GM21717 (cell line): ENCODE data around the gene MAP1B.

Source experiments
- ATAC-seq: cut with Tn5 transposase; IDR thresholded peaks from one replicate; pipeline ENCODE4 v1.9.1; 2021; ENCODE audit warnings: mild to moderate bottlenecking, moderate library complexity; ENCODE audit not compliant: unreplicated experiment

Gene MAP1B

DNA sequence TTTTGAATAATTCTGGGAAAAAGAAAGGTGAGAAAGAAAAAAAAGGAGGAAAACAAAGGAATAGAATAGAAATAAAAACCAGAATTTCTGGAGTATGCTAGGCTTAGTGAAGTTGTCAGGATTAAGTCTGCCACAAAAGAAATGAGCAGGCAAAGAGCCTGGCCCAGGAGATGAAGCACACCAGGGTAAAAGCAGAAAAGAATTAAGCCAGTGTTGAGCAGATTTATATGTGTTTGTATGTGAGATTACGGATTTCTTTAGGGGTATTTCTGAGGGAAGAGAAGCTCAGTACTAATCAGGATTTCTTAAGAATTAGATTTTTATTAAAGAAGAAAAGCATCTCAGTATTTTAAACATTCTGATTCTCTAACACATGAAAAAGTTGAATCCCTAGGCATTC lies 138.3 kb downstream of the MAP1B start:
- no peak for ATAC-seq

DNA sequence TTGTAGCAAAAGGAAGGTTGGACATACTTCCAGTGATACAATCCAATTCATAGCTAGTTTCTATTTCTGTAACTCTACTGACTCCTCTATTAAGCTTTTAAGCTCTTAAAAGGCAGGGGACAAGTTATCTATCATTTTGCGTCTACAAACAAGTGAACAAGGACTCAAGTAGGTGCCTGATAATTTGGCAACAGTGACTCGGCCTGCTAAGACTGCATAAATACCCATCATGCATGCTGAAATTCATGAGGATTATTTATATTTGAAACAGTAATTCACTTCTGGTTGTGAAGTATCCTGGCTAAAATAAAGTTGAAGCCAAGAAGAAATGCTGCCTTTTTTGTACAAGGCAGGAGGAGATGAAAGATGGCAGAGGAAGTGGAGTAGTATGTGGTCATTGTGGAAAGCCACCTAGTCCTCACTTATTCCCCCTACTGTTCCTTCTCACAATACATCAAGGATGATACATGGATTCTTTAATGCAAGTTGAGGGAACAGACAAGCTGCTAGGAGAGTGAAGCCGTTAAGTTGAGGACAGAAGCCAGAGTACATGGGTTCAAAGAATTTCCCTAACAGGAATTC lies 138.8 kb downstream of the MAP1B start:
- no peak for ATAC-seq

DNA sequence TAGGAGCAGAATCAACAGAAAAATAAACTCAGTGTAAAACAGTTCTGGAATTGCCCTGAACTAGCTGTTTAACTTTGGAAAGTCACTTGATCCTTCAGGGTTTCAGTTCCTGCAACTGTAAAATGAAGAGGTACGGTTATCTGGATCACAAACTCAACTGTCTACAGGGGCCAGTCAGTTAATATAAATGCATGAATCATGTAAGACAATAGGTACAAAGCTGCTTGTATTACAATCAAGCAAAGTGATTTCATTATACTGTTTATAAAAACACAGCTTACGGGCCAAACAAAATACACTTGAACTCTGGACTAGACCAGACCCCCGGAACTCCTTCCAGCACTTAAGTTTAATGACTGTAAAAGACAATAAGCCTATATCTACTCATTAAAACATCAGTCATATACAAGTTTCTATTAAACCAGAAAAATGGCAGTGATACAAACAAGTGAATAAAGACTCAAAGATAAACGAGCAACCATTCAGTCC lies 139.7 kb downstream of the MAP1B start:
- no peak for ATAC-seq

DNA sequence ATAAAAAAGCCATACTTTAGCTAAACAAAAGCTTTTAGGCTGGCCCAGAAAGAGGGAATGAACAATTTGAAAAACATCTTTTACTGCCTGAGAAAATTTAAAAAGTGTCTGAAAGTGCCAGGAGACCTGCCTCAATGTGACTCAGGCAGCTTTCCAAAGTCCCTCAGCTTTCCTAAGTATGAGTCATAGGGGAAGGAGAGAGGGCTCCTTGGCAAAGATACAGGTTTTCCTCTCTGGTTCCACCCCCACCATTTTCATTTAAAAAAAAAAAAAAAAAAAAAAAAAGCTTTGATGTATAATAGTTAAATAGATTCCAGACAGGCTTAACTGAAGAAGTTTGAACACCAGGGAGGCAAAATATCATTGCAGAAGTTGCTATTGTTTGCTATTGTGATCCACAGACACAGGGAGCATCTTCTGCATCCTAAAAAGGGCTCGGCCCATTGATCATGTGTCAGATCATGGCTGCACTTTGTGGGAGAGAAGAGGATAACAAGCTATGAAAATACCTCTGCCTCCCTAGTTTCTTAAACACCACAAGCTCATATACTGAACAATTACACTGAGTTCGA lies 141.2 kb downstream of the MAP1B start:
- ATAC-seq: no peak

DNA sequence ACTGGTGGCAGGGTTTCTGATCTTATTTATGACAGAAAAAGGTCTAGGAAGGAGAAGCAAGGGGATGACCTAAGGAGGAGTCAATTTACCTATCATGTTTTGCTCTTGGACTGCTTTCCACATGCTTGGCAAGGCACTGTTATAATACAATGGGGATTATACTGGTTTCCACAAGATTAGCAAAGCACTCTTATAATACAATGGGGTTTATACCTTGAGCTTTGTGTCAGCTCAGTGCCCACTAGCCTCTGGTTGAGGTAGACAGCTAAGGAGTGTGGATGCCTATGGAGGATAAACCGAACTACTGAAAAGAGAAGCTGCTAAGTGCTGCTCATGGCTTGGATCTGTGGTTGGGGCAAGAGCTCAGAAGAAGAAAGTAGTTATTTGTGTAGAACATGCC lies 144.1 kb downstream of the MAP1B start:
- ATAC-seq: no peak

DNA sequence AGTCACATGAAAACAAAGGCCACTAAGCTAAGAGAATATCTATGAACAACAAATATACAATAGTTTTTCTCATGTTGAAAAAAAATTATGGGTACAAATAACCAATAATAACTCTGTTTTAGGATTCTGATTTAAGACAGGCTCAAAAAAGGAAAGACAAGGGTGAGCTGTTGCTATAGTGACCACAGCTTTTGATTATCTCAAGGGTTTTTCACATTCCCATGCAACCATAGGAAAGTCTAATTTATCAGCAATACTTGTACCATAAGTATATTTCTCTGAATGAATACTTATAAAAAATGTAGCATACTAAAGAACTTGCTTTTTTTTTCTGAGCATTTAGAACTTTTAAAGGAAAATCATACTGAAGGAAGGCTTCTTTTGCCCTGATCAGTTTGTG lies 144.7 kb downstream of the MAP1B start:
- ATAC-seq: no peak

DNA sequence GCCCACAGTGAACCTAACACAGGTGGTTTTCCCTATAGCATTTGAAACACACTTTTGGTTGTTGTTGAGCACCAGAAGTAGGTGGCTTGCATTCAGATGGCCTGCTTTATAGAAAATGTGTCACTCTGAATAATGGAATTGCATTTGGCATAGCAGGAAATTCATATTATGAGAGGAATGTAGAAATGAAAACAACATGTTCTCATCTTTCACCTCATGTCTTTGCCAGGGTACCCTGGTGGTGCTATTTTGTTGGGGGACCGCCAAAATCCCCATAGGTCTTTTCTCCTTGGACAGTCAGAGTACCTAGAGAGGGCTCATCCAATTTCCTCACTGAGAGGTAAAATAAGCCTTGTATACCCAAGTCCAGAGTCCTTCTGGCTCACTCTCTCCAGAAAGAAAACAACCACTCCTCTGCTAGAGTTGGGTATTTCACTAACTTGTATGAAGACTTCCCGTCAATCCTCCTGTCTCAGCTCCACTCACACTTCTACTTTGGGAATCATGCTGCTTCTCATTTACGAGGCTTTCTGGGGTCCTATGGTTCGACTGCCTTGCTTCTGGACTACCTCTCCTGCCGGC lies 145.4 kb downstream of the MAP1B start:
- no peak for ATAC-seq

DNA sequence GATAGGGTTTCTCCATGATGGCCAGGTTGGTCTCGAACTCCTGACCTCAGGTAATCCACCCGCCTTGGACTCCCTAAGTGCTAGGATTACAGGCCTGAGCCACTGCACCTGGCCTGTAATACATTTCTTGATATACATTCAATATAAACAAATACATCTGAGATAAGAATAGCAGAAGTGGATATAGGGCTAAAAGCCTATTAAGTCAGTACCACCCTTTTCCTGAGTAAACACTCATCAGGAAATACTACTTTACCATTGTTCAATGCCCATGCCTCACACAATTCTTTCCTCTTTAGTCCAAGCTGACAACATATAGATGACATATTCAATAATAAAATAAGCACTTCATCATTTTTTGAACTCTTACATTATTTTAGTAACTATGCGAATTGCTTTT lies 148.0 kb downstream of the MAP1B start:
- ATAC-seq: no peak

DNA sequence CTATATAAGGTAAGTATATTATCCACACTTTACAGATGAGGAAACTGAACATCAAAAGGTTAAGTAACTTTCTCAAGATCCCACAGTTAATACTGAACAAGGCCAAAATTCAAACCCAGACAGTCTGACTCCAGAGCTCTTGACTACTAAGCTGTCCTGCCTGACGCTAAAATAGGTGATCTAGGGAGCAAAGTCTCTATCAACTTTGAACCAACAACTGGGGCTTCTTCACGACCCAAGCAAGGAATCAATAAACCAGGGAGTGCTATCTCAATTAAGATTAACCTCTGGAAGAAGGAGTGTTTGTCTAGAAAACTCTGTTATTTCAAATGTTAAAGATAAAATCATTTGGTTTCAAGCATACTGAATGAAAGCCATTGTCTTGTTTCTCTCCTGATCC lies 148.4 kb downstream of the MAP1B start:
- ATAC-seq: no peak

DNA sequence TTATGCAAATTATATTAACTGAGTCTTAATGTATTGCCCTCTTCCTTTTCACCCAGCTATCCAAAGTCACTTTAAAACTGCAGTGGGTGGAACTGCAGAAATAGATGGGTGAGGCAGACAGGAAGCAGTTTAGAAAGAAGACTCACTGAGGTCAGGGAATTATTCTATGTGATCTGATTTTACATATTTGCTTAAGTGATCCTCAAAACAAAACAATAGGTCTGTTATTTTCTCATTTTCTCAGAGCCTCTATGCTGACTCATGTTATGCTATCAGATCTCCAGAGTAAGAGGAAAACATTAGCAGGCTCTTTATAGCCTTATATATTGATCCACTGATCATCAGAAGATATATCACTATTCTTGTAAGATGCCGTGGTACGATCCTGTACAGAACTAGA lies 149.3 kb downstream of the MAP1B start:
- no peak for ATAC-seq
